ENCODE results near the gene RMND1. TPM values are rescaled to one million over a fixed set of nuclear protein-coding genes. Genes with fewer than 3 reads are reported as not detected.

Gene RMND1
- total RNA-seq, 3 donors from 2014 or later, result 16.5 to 25.6 (median 21.0) TPM

- intact Hi-C loops (cut with DNase I, micrococcal nuclease), result no loop called here
- no peak for TF ChIP-seq CTCF (IDR thresholded peaks at IDR 0.05)
- Histone ChIP-seq H3K4me1 (ENCODE audit: low read depth) (no peaks in the 10 kb centered on the region), H3K9me3 (no peaks in the 10 kb centered on the region), H3K36me3 (ENCODE audit: low read depth) (no peaks in the 10 kb centered on the region), H3K4me3 (no peak overlapping the region)
- ATAC-seq (no peak), DNase-seq (no peak)
Observed at GRCh38 chr6:151376440-151376839, 75.5 kb downstream of the RMND1 start.

GRCh38 chr6:151375833-151376232 is 76.1 kb downstream of the RMND1 start:
- H3K36me3 ChIP-seq (ENCODE audit: low read depth), result no peaks in the 10 kb centered on the region
- H3K4me3 ChIP-seq, result no peak overlapping the region
- intact Hi-C loops (cut with DNase I, micrococcal nuclease), result no loop called here
- no peaks in the 10 kb centered on the region for H3K4me1 ChIP-seq (ENCODE audit: low read depth)
- DNase-seq (no peak), ATAC-seq (no peak)
- no peak for TF ChIP-seq CTCF (IDR thresholded peaks at IDR 0.05)
- no peaks in the 10 kb centered on the region for H3K9me3 ChIP-seq

- ATAC-seq (peak; percentile 16), DNase-seq (no peak)
- no peak for TF ChIP-seq CTCF (IDR thresholded peaks at IDR 0.05)
- intact Hi-C loops (cut with DNase I, micrococcal nuclease), result no loop called here
- no peak overlapping the region for H3K4me3 ChIP-seq
- no peaks in the 10 kb centered on the region for H3K36me3 ChIP-seq (ENCODE audit: low read depth)
- H3K4me1 ChIP-seq (ENCODE audit: low read depth), result no peaks in the 10 kb centered on the region
- H3K9me3 ChIP-seq, result no peaks in the 10 kb centered on the region
Observed at GRCh38 chr6:151374036-151374683, 77.8 kb downstream of the RMND1 start.

GRCh38 chr6:151372164-151372563 is 79.8 kb downstream of the RMND1 start:
- DNase-seq (no peak), ATAC-seq (no peak)
- TF ChIP-seq CTCF (IDR thresholded peaks at IDR 0.05), result no peak
- H3K4me1 ChIP-seq (ENCODE audit: low read depth), result no peaks in the 10 kb centered on the region
- H3K4me3 ChIP-seq, result no peak overlapping the region
- intact Hi-C loops (cut with DNase I, micrococcal nuclease), result no loop called here
- H3K36me3 ChIP-seq (ENCODE audit: low read depth), result no peaks in the 10 kb centered on the region
- no peaks in the 10 kb centered on the region for H3K9me3 ChIP-seq

- no peak overlapping the region for H3K4me3 ChIP-seq
- TF ChIP-seq CTCF (IDR thresholded peaks at IDR 0.05), result no peak
- H3K36me3 ChIP-seq (ENCODE audit: low read depth), result no peaks in the 10 kb centered on the region
- ATAC-seq (no peak), DNase-seq (no peak)
- H3K4me1 ChIP-seq (ENCODE audit: low read depth), result no peaks in the 10 kb centered on the region
- no peaks in the 10 kb centered on the region for H3K9me3 ChIP-seq
- intact Hi-C loops (cut with DNase I, micrococcal nuclease), result no loop called here
Observed at GRCh38 chr6:151370509-151371078, 81.3 kb downstream of the RMND1 start.
